ENCODE measurements around the gene DUSP9. TPM values are rescaled to one million over a fixed set of nuclear protein-coding genes. Genes with fewer than 3 reads are reported as not detected.

DUSP9 gene
- total RNA-seq, 1 experiment from 2014 or later = 16.0 TPM

DNA sequence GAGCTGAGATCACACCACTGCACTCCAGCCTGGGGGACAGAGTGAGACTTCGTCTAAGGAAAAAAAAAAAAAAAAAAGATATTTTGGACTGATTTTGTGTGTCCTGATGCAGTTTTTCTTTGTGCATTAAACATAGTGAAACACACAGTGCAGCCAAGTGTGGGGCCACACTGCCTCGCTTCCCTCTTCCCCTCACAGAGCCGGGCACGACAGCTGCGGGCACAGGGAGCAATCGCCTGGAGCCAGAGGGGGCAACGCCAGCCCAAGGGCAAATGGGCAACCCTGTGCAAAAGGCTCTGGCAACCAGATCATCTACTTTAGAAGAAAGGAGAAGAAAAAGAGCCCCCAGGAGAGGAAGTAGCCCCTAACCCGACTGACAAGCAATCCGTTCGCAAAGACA, 34.6 kb upstream of the DUSP9 start:
- in situ Hi-C loops (cut with HindIII; ENCODE audit: low pct_unique_long_range_greater_than_20kb, low sequenced_read_pairs) = no loop called here

DNA sequence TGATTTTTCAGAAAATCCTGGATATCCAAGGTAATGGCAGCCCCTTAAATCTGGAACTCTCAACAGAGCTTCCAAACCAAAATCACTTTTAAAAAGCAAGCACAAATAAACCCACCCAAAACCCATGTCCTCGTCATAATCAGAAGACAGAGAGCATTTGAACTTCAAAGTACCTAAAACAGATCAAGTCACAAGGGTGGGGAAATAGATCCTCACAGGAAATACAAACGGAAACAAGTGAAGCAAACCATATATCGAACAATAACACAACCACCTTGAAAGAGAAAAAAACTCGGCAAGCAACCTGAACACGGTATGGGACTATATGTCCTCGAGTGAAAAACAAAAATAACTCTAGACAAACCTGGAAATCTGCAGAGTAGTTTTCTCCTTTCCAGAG, 32.2 kb upstream of the DUSP9 start:
- in situ Hi-C loops (cut with HindIII; ENCODE audit: low pct_unique_long_range_greater_than_20kb, low sequenced_read_pairs) = no loop called here
- no peak for DNase-seq (ENCODE audit: low read depth)

More for the DNA sequence above, 34.6 kb upstream of the DUSP9 start:
- no peak for DNase-seq (ENCODE audit: low read depth)

DNA sequence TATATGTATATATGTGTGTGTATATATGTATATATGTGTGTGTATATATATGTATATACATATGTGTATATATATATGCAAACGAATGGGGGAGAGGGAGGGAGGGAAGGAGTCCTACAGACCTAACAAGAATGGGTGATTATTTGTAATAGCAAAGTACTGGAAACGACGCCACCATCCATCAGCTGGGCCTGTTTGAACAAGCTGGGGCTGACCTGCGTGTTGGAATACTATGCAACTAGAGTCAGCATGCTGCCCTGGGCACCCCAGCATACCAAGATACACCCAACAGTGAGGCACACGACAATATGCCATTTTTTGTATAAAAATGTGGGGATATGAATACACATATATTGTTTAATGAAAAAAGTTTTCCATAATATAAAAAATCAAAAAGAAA, 26.4 kb upstream of the DUSP9 start:
- DNase-seq (ENCODE audit: low read depth) = no peak
- in situ Hi-C loops (cut with HindIII; ENCODE audit: low pct_unique_long_range_greater_than_20kb, low sequenced_read_pairs) = no loop called here

DNA sequence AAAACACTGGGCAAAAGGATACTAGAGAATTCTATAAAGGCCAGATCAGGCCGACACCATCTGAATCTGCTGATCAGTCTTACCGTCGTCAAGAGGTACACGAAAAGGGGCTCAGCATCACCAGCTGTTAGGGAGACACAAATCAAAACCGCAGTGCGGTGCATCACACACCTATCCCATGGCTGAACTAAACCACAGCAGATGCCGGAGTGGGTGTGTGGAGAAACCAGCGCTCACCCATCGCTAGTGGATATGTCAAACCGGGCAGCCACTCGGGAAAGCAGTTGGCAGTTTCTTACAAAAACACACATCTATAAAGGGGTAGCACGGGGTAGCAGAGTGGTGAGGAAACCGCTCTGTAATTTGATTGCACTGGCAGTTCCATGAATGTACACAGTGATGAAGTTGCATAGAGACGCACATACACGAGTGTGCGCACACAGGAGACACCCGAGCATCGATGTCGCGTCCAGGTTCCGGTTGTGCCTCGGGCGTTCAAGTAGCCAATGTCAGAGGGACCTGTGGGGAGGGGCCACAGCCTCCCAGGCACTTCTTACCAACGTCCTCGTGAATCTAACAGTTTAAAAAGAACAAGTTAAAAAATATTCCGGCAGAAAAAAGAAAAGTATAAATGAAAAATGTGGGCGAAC, 24.9 kb upstream of the DUSP9 start:
- DNase-seq (ENCODE audit: low read depth) = no peak
- in situ Hi-C loops (cut with HindIII; ENCODE audit: low pct_unique_long_range_greater_than_20kb, low sequenced_read_pairs) = no loop called here

DNA sequence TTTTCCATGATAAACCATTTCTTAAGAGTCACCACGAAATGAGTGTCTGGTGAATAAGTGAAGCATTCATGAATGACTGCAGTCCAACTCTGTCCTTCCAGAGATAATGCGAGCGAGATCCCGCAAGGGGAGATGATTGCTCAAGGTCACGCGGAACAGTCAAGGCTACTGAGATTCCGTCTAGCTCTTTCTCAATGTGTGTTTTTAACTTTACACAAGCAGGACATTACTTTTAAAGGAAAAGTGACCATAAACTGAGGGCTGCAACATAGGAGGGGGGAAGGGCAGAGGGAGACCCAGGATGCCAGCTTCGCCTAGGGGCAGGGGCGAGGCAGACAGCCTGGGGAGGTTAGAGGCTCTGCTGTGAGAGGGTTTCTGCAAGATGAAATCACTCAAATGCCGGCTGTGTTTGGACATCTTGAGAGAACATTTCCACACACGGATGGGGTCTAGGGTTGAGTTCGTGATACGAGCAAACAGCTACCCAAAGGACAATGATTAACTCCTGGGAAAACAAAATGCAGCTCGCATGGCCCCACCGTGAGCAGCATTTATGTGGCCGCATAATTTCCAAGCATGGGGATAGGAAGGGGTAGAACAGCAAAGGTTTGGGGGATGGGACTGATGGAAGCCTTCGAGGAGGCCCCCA, 24.2 kb upstream of the DUSP9 start:
- in situ Hi-C loops (cut with HindIII; ENCODE audit: low pct_unique_long_range_greater_than_20kb, low sequenced_read_pairs) = no loop called here
- DNase-seq (ENCODE audit: low read depth) = no peak

DNA sequence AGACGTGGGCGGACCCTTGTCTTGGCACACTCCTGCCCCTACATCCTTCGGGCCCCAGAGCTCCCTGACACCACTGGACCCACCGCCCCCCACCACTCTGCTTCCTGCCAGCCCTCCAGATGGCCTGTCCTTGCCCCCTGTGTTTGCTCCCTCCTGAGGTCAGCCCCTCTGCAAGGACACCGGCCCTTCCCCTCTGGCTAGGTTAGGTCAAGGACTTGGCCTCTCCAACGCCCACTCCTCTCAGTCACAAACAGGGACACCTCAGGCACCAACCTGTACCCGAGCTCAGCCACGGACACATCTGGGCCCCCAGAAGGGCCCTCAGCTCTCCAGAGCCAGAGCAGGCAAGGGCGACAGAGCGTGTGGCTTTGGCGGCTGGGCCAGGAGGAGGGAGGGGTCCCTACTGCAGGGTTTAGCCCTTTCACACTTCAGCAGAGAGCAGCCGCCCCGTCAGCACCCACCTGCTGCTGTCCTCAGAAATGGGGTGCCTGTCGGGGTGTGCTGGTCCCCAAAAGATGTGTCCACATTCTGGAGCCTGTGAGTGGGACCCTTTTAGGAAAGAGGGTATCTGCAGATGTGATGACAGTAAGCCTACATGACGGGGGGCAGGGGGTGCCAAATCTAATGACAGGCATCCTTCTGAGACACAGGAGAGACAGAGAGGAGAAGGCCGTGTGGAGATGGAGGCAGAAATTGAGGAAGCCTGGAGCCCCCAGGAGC, 23.5 kb upstream of the DUSP9 start:
- in situ Hi-C loops (cut with HindIII; ENCODE audit: low pct_unique_long_range_greater_than_20kb, low sequenced_read_pairs) = no loop called here
- DNase-seq (ENCODE audit: low read depth) = no peak

DNA sequence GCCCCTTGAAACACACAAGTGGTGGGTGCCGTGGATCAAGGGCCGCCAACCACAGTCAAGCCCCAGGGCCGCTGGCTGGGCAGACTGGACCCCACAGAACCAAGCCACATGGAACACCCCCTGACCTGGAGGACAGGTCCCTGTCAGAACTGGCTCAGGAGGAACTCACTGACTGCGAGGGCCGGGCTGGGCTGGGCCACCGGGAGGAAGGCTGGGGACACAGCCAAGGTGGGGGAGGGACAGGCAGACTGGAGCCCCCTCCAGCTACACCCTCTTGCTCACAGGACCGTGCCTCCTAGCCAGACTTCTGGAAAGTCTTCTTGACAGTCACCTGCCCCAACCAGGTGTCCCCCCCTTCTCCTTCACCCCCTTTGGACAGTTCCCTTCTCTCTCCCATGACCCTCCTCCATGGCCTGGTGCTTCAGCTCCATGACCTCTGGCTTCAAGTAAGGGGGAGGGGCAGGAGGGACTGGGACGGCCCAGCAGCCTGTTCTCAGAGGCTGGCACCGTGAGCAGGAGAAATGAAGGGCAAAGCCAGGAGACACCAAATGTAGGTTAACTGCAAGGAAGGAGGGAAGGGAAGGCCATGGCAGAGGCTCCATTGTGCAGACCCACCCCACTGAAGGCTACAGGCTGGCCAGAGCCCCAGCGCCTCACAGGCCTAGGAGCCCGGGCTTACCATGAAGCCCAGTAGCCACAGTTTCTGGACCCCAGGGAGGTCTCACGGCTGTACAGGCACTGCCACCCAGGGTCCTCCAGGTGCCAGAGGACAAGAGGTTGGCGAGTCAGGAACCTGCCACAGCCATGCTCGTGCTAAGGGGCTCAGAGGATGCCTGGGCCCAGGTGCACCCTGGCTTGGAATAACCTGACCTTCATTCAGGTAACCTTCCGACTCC, 22.6 kb upstream of the DUSP9 start:
- in situ Hi-C loops (cut with HindIII; ENCODE audit: low pct_unique_long_range_greater_than_20kb, low sequenced_read_pairs) = no loop called here
- no peak for DNase-seq (ENCODE audit: low read depth)

DNA sequence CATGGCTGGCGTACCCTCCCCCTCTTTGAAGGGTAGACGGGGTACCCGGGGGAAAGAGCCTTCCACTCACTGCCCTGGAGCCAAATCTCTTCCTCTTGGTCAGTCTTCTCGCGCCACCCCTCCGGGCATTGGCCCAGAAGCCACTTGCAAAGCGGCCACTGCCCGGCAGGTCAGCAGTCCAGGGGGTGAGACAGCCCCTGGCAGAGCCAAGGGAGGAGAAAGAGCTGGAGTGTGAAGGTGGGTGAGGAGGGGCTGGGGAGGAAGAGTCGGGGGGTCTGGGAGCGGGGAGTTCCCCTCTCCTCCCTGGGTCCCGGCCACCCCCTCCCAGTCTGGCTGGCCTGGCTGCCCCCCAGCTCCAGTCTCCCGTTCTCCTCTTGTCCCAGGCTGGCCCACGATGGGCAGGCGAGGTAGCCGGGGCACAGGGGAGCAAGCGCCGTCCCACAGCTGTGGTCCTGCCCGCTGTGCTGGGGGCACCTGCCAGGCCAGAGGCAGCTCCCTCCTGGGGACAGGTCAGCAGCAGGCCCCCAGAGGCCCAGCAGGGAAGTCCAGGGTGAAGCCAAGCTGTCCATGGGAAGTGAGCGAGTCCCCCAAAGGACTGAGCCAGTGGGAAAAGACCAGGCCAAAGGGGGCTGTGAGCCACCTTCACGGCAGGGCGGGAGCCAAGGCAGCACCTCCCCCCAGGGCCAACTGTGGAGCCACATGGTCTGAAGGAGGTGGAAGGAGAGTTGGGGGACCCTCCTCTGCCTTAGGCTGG, 21.6 kb upstream of the DUSP9 start:
- DNase-seq (ENCODE audit: low read depth) = no peak
- in situ Hi-C loops (cut with HindIII; ENCODE audit: low pct_unique_long_range_greater_than_20kb, low sequenced_read_pairs) = no loop called here

DNA sequence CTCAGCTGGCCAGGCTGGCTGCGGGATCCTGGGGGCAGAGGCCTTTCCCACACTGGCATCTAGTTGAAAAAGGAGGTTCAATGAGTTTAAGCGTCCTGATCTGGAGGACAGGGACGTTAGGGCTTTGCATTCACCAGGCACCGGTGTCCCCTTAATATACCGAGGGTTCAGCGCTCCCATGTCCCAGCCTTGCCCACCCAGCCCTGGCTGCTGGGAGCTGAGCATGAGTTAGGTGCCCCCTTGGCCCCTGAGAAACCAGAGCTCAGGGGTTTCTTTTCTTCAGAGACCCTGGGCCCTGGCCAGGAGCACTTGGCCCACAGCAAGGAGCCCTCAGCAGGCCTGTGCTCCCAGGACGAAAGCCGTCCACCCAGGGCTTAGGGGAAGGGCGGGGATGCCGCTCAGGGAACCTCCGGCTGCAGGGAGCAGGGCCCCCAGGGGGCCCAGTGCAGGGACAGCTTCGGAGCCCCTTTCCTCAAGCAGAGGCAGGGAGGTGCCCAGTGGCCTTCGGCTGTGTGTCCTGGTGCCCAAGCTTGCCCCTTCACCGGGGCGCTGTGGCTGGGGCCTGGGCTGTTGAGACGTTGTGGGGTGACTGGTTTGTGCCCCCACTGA, 20.9 kb upstream of the DUSP9 start:
- in situ Hi-C loops (cut with HindIII; ENCODE audit: low pct_unique_long_range_greater_than_20kb, low sequenced_read_pairs) = no loop called here
- no peak for DNase-seq (ENCODE audit: low read depth)

DNA sequence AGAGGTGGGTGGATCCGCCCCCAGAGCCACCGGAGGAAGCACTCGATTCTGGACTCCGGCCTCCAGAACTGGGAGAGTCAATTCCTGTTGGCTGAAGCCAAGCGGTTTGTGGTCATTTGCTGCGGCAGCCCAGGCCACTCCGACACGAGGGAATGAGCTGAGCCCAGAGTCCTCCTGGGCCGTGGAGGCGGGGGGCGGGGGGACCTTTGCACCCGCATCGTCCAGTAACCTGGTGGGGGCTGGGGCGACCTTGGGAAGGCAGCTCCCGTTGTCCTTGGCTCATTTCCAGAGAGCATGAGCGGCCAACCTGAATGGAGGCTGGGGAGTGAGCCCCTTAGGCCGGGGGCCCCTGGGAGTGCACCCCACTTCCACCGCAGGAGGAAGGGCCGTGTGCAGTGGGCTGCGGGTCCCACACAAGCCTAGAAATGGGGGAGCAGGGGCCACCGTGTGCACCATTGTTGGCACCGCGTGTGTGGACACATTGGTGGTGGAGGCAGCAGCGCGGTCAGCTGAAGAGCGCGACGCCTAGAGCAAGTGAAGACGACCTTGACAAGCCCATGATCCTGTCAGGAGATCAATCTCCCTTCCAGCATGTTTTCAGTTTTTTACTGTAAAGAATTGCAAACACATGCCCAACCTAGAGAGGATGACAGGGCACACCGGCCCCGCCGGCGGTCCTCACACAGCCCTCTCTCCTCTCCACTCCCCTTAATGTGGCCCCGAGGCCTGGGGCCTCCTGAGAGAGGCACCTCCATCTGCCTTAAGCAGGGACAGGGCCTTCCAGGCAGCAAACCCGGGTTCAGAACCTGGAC, 19.9 kb upstream of the DUSP9 start:
- in situ Hi-C loops (cut with HindIII; ENCODE audit: low pct_unique_long_range_greater_than_20kb, low sequenced_read_pairs) = no loop called here
- no peak for DNase-seq (ENCODE audit: low read depth)

DNA sequence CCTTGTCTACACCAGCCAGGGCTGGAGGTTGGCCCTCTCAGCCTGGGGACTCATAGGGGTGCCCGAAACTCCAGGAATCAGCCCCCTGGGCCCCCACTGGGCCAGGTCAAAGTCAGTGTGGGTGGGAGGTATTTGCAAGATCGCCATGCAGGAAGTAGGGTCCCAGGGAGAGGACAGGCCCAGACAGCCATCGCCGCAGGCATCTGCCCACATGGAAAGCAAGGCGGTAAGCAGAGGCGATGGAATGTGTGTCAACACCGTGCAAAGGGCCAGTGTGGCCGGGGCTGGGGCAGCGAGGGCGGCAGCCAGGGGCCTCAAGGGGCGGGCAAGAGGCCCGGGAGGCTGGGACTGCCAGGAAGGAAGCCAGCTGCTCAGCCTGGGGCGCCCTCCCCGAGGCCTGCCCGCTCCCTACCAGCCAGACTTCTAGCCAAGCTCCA, 19.3 kb upstream of the DUSP9 start:
- in situ Hi-C loops (cut with HindIII; ENCODE audit: low pct_unique_long_range_greater_than_20kb, low sequenced_read_pairs) = no loop called here
- no peak for DNase-seq (ENCODE audit: low read depth)

DNA sequence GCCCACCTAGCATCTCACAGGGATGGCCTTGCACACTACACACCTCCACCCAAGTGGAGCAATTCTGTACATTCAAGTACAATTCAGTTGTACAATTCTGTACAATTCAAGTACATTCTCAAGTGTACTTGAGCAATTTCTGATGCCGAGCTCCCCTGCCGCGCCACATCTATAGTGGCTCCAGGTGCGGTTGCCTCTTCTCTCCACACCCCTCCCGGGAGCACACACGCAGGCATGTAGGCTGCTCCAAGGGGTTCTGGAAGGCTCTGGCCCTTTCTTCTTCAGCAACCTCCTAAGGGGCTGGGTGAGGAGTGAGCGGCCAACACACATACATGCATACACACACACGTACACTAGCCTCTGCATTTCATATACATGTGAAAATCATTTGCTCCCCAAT, 18.9 kb upstream of the DUSP9 start:
- no peak for DNase-seq (ENCODE audit: low read depth)
- in situ Hi-C loops (cut with HindIII; ENCODE audit: low pct_unique_long_range_greater_than_20kb, low sequenced_read_pairs) = no loop called here

DNA sequence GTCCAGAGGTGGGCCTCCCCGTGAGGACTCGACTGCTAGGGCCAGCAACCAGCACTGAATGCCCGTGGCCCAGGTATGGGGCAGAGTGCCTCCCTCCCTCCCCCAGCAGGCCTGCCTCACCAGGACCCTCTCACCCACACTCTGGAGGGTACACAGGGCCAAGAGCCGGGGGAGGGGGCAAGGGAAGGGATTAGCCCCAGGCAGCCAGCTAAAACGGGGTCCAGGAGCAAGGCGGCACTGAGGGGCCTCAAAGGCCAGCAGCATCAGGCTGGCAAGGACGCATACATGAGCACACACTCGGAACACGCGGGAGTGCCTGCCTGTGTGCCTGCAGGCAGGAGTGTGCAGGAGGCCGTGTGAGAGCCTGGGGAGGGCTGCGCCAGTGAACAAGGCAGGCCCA, 18.3 kb upstream of the DUSP9 start:
- in situ Hi-C loops (cut with HindIII; ENCODE audit: low pct_unique_long_range_greater_than_20kb, low sequenced_read_pairs) = no loop called here
- DNase-seq (ENCODE audit: low read depth) = no peak

DNA sequence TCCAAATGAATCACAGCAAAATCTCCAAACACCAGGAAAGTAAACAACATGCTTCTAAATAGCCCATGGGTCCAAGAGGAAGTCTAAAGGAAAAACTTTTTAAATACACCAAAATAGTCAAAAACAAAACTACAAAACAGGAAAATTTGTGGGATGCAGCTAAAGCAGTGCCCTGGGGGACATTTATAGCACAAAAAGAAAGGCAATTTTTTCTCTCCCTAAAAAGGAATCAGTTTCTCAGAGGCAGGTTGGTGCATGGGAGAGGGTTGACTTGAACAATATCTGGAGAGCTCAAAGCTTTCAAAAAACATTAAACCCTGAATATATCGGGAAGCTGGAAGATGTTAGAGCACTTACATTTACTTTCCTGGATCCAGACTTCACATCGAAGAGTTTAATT, 15.7 kb upstream of the DUSP9 start:
- no peak for DNase-seq (ENCODE audit: low read depth)
- in situ Hi-C loops (cut with HindIII; ENCODE audit: low pct_unique_long_range_greater_than_20kb, low sequenced_read_pairs) = no loop called here

DNA sequence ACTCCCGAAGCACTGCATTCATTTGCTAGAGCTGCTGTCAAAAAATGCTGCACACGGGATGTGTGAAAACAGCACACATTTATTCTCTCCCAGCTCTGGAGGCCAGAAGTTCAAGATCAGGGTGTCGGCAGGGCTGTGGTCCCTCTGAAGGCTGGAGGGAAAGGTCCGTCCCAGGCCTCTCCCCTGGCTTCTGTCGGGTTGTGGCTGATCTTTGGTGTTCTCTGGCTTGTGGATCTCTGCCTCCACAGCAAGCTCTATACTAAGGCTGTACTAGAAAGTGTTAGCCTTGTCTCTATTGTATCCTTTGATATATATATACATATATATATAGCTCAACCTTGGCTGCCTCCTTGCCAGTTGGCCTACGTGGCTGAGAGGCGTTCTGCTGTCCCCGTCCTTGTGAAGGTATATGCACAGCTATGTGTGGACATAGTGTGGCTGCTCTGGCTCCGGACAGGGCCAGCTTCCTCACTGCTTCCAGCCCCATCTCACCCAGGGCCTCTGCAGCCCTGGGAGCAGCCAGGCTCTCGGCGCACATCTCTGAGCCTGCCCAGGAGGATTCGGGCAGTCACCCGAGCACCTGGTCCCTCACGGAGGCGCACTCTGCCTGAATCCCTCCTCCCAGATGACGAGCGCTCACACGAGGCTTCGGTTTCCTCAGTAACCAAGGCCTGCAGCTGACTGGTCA, 15.0 kb upstream of the DUSP9 start:
- DNase-seq (ENCODE audit: low read depth) = no peak
- in situ Hi-C loops (cut with HindIII; ENCODE audit: low pct_unique_long_range_greater_than_20kb, low sequenced_read_pairs) = no loop called here

DNA sequence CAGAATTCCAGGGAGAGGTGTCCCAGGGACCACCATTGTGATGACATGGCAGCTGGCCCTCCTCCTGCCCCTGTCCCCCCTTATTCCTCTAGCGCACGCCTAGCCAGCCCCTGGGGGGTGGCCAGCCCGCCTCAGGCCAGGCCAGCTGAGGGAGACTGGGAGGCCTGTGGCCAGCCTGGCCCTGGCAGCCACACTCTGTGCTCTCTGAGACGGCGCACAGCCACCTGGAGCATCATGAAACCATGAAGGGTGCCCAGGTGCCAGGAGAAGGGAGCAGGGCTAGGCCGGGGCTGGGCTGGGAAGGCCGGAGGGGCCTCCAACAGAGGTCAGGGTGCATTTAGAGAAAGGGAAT, 14.4 kb upstream of the DUSP9 start:
- in situ Hi-C loops (cut with HindIII; ENCODE audit: low pct_unique_long_range_greater_than_20kb, low sequenced_read_pairs) = no loop called here
- no peak for DNase-seq (ENCODE audit: low read depth)

DNA sequence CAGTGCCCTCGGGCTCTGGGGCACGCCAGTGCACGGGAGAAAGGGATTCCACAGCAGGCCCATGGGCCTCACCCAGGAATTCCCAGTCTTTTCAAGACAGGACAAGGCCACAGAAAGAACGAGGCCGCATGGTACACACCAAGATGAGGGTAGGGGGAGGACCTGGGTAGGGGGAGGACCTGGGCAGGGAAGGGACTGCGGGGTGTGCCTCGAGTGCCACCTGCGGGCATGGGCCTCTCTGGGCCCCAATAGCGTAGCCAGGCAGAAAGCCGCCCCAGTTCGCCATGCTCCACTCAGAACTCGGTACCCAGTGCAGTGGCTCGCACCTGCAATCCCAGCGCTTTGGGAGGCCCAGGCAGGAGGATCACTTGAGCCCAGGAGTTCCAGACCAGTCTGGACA, 14.0 kb upstream of the DUSP9 start:
- in situ Hi-C loops (cut with HindIII; ENCODE audit: low pct_unique_long_range_greater_than_20kb, low sequenced_read_pairs) = no loop called here
- DNase-seq (ENCODE audit: low read depth) = no peak

Measured in Caki2 (cell line).